ENCODE data around the gene RBCK1.

- no peak for TF ChIP-seq CTCF (IDR thresholded peaks at IDR 0.05 in 2 of 3, conservative IDR thresholded peaks at IDR 0.05 in 1 of 3; ENCODE audit: control insufficient read depth in 2 of 3, extremely low read depth in 1 of 3, insufficient read depth in 1 of 3, low read depth in 3 of 3, low read length in 3 of 3)
- TF ChIP-seq JUNB (IDR thresholded peaks at IDR 0.05), result no peak
- TF ChIP-seq CUX1 (IDR thresholded peaks at IDR 0.05; ENCODE audit: insufficient replicate concordance, low read depth, low read length), result no peak
- TF ChIP-seq BCL11A (IDR thresholded peaks at IDR 0.05; ENCODE audit: low read depth, low read length), result no peak
- TF ChIP-seq, protein P1, sequence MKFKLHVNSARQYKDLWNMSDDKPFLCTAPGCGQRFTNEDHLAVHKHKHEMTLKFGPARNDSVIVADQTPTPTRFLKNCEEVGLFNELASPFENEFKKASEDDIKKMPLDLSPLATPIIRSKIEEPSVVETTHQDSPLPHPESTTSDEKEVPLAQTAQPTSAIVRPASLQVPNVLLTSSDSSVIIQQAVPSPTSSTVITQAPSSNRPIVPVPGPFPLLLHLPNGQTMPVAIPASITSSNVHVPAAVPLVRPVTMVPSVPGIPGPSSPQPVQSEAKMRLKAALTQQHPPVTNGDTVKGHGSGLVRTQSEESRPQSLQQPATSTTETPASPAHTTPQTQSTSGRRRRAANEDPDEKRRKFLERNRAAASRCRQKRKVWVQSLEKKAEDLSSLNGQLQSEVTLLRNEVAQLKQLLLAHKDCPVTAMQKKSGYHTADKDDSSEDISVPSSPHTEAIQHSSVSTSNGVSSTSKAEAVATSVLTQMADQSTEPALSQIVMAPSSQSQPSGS (IDR thresholded peaks at IDR 0.05; ENCODE audit: low read length), result no peak
- no peak for TF ChIP-seq CHD1 (IDR thresholded peaks at IDR 0.05; ENCODE audit: low read depth, low read length)
- TF ChIP-seq POLR2AphosphoS5 (IDR thresholded peaks at IDR 0.05; ENCODE audit: low read length), result no peak
- no peak for TF ChIP-seq TBL1XR1 (IDR thresholded peaks at IDR 0.05; ENCODE audit: low read depth, low read length)
- TF ChIP-seq, protein P2, sequence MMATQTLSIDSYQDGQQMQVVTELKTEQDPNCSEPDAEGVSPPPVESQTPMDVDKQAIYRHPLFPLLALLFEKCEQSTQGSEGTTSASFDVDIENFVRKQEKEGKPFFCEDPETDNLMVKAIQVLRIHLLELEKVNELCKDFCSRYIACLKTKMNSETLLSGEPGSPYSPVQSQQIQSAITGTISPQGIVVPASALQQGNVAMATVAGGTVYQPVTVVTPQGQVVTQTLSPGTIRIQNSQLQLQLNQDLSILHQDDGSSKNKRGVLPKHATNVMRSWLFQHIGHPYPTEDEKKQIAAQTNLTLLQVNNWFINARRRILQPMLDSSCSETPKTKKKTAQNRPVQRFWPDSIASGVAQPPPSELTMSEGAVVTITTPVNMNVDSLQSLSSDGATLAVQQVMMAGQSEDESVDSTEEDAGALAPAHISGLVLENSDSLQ (IDR thresholded peaks at IDR 0.05), result no peak
- TF ChIP-seq WRNIP1 (IDR thresholded peaks at IDR 0.05; ENCODE audit: borderline replicate concordance, low read depth, low read length), result no peak
- TF ChIP-seq MTA2 (IDR thresholded peaks at IDR 0.05; ENCODE audit: low read depth), result no peak
- TF ChIP-seq EP300 (IDR thresholded peaks at IDR 0.05; ENCODE audit: borderline replicate concordance in 1 of 2, control insufficient read depth in 1 of 2, low read depth in 2 of 2, low read length in 2 of 2), result no peak
These were observed 64.8 kb downstream of the RBCK1 start for GRCh38 chr20:472889-473292.

All from GM12878 (cell line).